Occipital lobe (tissue), 2 donors: Measurements from ENCODE around the gene ETV3. TPM values are rescaled to one million over a fixed set of nuclear protein-coding genes. Genes with fewer than 3 reads are reported as not detected.
"Not testable (repeated sequence)": the region's sequence is repeated elsewhere in the genome, so short reads cannot be mapped to it uniquely, and the experiment has no call there.

Source experiments
- DNase-seq: peaks from one replicate; lab custom pipeline; 2025; lab: John Stamatoyannopoulos, UW
- total RNA-seq: library from RNA; depleted of rRNA; stranded (reverse); fragments of >200 nt; gene quantifications from one replicate; pipeline ENCODE4 v1.2.3, GENCODE V29; 2014

The ETV3 gene
- 16.5 TPM for total RNA-seq

DNA sequence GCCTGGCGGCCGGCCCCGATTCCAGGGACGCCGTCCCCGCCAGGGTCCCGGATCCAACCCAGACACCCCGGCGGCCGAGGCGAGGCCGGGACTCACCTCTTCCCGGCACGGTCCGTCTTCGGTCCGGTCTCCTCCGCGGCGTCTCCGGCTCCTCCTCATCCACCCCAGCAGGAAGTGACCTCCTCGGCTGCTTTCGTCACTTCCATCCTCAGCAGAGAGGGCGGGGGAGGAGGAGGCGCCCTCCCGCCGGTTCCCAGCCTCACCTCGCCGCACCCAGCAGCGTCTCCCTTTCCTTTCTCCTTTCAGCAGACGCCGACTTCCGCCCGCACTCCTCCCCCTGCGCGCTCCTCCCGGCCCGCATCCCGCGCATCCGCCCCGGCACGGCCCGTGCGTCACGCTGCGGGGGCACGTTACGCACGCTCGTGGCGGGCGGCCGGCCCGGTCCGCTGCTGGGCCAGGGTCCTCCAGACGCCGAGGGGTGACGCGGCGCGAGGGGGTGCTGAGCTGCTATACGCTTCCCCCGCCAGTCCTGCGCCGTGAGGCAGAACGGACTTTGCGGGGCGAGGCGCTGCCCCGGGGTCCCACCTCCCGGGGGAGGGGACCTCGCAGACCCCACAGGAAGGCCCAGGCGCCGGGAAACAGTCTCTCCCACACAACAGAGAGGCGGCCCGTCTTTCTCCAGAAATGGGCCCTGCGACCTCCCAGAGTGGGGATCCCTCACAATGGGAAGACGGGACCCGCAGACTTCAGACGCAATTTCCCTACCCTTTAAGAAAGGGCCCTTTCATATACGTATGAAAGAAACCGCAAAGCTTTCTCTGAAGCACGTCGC, at the start of gene ETV3:
Gene ETV3 (minus strand): TSS at position 176 of the 832 bp plus-strand sequence. CDS start 2,043 bp downstream, outside the sequence.
- peak; percentile 86 for DNase-seq

DNA sequence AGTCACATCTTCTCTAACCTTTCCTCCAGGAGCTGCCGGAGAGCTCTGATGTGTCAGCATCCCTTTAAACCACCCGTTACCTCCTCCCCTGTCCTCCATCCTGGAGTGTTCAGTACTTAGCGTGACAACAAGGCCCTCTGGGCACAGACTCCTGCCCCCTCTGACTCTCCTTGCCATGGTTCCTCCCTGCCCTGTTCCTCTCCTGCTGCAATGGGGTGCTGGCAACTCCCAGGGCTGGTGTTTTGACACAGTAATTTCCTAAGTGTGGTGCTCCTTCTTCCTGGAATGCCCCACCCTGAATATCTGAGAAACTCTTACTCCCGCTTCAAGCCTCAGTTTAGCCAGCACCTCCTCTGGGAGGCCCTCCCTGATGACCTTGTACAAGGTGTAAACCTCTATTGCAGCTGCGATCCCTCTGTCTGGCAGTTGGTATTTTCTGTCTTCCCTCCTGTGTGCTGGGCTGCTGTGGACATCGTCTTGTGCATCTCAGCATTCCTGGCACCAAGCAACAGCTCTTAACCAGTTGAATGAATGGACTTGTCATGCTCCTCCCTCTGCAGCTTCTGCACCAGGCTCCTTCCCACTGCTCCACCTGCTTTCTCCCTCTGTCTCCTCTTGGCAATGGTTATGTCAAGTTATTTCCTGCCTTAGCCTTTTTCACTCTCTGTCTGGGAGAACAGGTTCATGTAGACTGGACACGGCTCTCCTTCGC, 48.2 kb upstream of the ETV3 start:
- DNase-seq: no peak

GRCh38 chr1:157183870-157184269, 45.7 kb upstream of the ETV3 start:
- no peak for DNase-seq

- not testable (repeated sequence) for DNase-seq
Observed at GRCh38 chr1:157182371-157182770, 44.2 kb upstream of the ETV3 start.

GRCh38 chr1:157181790-157182189, 43.6 kb upstream of the ETV3 start:
- DNase-seq: no peak

DNA sequence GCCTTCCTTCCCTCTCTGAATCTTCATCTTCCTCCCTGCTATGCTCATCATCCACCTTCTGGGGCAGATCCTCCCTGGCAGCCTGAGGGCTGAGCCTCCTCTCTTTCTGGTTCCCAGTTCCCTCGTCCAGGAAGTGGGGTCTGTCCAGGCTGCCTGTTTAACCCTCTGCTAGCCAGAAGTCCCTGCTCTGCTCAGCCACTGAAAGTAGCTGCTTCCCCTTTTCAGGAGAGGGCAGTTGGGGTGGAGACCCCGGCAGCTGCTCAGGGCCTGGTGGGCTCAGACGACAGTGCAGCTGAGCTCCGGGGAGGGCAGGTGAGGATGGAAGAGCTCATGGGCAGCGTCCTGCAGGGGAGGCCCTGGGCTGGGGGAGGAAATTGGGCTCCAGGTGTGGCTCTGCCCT, 43.1 kb upstream of the ETV3 start:
- DNase-seq: no peak

GRCh38 chr1:157178490-157178889, 40.3 kb upstream of the ETV3 start:
- no peak for DNase-seq

DNA sequence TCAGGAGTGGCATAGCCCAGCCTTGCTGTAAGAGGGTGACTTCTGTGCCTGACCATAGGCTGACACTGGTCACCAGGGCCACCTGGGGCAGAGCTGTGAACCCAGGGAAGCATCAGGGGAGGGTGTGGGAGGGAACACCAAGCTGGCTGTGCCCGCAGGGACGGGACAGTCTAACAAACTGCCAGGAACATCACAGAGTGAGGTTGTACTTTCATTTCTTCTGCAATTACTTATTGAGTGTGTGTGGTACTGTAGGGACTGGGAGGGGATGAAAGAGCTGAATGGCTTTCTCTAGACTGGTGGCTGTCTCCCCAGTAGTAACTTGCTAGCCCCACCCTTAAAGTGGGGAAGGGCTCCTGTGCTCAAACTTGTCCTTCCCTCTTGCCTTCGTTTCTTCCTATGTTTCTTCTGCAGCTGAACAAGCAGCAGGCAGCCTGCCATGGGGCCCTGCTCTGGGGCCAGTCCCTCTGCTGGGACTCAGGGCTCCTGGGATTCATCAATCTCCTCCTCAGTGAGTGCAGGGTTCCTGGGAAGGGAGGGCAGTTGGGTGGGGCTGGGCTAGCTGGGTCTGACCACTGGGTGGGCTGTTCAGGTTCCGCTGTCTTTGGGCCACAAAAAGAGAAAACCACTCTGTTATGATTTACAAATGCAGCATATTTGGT, 39.7 kb upstream of the ETV3 start:
- DNase-seq: no peak

GRCh38 chr1:157176591-157177121, 38.5 kb upstream of the ETV3 start:
- DNase-seq: no peak

DNA sequence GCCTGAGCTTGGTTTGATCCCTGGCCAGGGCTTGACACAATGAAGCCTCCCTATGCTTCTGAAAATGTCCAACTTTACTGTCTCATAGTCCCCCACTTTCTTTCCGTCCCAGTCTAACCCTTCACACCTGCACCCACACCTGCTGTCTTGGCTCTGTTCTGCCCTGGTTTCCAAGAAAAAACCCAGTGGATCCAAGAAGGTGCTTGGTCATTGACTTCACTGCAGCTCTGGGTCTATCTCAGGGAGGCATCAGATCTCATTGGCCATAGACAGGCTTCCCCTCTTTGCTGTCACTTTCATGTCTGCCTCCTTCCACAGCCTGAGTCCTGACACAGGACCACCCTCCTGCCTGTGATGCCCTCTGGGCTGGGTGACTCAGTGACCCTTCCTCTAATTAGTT, 37.8 kb upstream of the ETV3 start:
- no peak for DNase-seq

DNA sequence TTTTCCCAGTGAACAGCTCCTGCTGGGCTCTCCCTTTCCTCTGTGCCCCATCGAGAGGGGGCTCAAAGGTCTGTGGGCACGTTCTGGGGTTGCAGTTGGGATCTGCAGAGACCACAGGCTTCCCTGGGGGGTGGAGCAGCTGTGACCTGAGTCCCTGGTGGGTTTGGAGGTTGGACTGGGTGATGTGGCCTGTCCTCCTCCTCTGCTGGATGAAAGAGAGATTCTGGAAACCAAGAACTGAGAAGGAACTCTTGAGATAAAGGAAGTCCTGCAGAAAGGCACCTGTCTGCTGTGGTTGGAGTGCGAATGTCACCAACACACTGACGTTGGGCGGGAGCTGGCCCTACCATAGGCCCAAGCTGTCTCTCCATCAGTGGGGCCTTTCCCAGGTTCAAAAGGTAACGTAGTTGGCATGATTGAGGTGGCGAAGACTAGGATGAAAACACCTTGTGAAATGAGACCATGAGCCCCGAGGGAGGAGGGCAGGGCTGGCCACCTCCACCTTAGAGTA, 35.8 kb upstream of the ETV3 start:
- no peak for DNase-seq

- DNase-seq: not testable (repeated sequence)
Observed at GRCh38 chr1:157173241-157173640, 35.0 kb upstream of the ETV3 start.

DNA sequence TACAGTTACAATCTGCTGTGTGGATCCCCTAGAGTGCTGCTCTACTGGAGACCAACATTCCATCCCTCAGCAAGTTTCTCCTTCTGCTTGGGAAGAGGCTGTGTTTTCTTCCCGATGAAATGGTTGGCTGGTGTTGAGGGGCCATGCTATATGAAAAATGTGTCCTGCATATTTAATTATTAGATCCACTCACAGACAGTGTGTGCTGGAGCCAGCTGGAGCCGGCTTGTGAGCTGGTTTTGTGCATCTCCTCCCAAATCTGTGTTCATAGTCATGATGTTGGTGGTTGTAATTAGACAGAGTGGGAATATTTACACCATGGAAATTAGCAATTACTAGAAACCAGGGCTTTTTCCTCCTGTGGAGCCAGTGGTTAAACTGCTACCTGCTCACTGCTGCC, 34.4 kb upstream of the ETV3 start:
- DNase-seq: not testable (repeated sequence)

DNA sequence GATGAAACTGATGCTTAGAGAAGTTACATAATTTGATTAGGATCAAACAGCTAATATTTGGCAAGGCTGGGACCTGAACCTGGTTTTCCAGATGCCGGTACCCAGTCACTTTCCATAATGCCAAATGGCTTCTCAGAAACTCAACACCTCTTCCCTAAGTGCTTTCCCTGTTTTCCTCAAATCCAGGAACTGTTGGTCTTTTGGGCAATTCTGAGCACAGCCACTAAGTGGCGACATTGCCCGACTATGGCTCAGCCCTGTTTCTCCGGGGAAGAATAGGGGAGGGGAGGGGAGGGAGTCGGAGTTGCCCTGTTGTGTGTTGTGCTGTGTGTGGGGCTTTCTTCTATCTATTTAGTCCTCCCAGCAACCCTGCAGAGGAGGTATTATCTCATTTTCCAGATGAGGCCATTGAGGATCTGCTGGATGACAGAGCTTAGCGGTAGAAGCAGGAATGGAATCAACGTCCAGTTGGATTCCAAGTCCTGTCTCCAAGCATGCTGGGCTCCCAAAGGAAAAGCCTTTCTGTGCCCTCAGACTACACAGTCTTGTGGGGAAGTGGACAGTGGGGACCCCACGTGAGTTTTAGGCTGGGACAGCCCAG, 33.8 kb upstream of the ETV3 start:
- DNase-seq: not testable (repeated sequence)

GRCh38 chr1:157170677-157171515, 32.7 kb upstream of the ETV3 start:
- DNase-seq: no peak

GRCh38 chr1:157168015-157168414, 29.8 kb upstream of the ETV3 start:
- no peak for DNase-seq

- no peak for DNase-seq
Observed at GRCh38 chr1:157167437-157167836, 29.2 kb upstream of the ETV3 start.

GRCh38 chr1:157166590-157166989, 28.4 kb upstream of the ETV3 start:
- no peak for DNase-seq

DNA sequence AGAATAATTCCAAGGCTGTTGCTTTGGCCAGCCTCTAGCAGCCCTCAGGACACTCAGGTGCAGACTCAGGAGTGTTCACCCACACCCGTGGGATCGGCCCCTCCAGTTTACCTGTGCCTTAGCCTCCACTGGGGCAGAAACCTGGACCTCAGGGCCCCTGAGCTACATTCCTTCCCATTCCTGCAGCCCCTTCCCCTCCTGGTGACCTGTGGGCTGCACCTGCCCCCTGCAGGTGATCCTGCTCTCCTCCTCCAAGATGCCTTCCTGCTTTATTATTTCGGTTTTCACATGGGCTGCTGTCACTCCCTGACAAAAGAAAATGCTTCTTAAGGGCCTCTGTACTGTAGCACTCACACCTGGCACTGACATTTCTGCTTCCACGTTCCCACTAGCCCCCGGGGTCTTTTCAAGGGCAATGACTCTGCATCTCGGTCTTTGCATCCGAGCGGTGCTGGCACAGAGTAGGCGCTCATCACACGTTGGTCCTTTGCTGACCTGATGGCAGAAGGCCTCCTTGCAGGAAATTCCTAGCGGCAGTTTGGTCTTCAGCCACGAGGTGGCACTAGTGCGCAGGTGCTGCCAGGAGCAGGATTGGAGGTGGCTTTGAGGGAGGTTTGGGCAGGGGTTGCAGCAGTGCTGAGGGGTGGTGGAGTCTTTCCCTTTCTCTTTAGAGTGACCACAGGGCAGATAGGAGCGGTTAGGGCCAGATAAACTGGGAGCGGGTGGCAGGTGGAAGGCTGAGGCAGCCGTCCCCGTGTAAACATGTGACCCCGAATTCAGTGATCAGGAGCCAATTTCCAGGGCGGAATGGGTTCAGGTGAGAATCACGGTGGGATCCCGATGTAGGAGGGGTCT, 25.3 kb upstream of the ETV3 start:
- DNase-seq: no peak
